Keratinocyte (primary cell): Measurements from ENCODE around the gene BTF3. TPM values are rescaled to one million over a fixed set of nuclear protein-coding genes. Genes with fewer than 3 reads are reported as not detected.
"Not testable (repeated sequence)": the region's sequence is repeated elsewhere in the genome, so short reads cannot be mapped to it uniquely, and the experiment has no call there.

Experiments used
- DNase-seq: peaks from one replicate; pipeline ENCODE4 v3.0.0-alpha.2; 2011; ENCODE audit warnings: low read depth, missing footprints, low spot score
- FAIRE-seq: peaks from 2 replicates; lab custom pipeline; 2011; peaks lifted over from hg19 to GRCh38; lab: Jason Lieb, UNC
- H2AFZ ChIP-seq: 2 replicates; pipeline ENCODE4 v1.6.0; 2012; ENCODE audit warnings: low read length, control low read depth, inconsistent platforms; ENCODE audit not compliant: control insufficient read depth
- H3K27ac ChIP-seq: 2 replicates; pipeline ENCODE4 v1.5.1; 2011; ENCODE audit warnings: low read length; ENCODE audit not compliant: control insufficient read depth, insufficient read depth
- H3K27me3 ChIP-seq: 3 replicates; pipeline ENCODE4 v1.6.0; 2011; ENCODE audit warnings: low read length; ENCODE audit not compliant: control insufficient read depth, insufficient read depth; ENCODE audit errors: extremely low read depth
- H3K36me3 ChIP-seq, 2 experiments: 2 replicates in 1 of 2; 3 replicates in 1 of 2; pipeline ENCODE4 v1.5.1; 2011; ENCODE audit warnings: low read length in 2 of 2, mild to moderate bottlenecking in 1 of 2; ENCODE audit not compliant: control insufficient read depth in 2 of 2, insufficient read depth in 2 of 2; ENCODE audit errors: extremely low read depth in 1 of 2
- H3K4me1 ChIP-seq: 3 replicates; pipeline ENCODE4 v1.5.1; 2011; ENCODE audit warnings: low read length; ENCODE audit not compliant: control insufficient read depth, insufficient read depth; ENCODE audit errors: extremely low read depth
- H3K4me2 ChIP-seq: 3 replicates; pipeline ENCODE4 v1.6.0; 2011; ENCODE audit warnings: low read depth, low read length; ENCODE audit not compliant: control insufficient read depth, insufficient read depth; ENCODE audit errors: extremely low read depth
- H3K4me3 ChIP-seq, 3 experiments: fragments of 200-600 bp in 1 of 3; sonication (generic) in 1 of 3; 2 replicates in 2 of 3; 3 replicates in 1 of 3; pipeline ENCODE4 v1.5.1; 2011 to 2016; ENCODE audit warnings: low read length in 3 of 3, mild to moderate bottlenecking in 3 of 3, control low read depth in 2 of 3, inconsistent platforms in 1 of 3, low read depth in 1 of 3, mixed read lengths in 1 of 3, mixed run types in 1 of 3, moderate library complexity in 1 of 3; ENCODE audit not compliant: control insufficient read depth in 2 of 3, insufficient read depth in 2 of 3; ENCODE audit errors: extremely low read depth in 1 of 3
- H3K79me2 ChIP-seq: 2 replicates; pipeline ENCODE4 v1.6.0; 2012; ENCODE audit warnings: low read length; ENCODE audit not compliant: control insufficient read depth, insufficient read depth
- H3K9ac ChIP-seq: 3 replicates; pipeline ENCODE4 v1.6.0; 2011; ENCODE audit warnings: low read length; ENCODE audit not compliant: control insufficient read depth, insufficient read depth; ENCODE audit errors: extremely low read depth
- H3K9me1 ChIP-seq: 3 replicates; pipeline ENCODE4 v1.6.0; 2011; ENCODE audit warnings: low read length; ENCODE audit not compliant: control insufficient read depth, insufficient read depth; ENCODE audit errors: extremely low read depth
- H3K9me3 ChIP-seq: 2 replicates; pipeline ENCODE4 v1.5.1; 2012; ENCODE audit warnings: low read depth, low read length; ENCODE audit not compliant: control insufficient read depth
- H4K20me1 ChIP-seq: 3 replicates; pipeline ENCODE4 v1.6.0; 2011; ENCODE audit warnings: low read length; ENCODE audit not compliant: control insufficient read depth, insufficient read depth; ENCODE audit errors: extremely low read depth
- EZH2 ChIP-seq: IDR thresholded peaks from one replicate; pipeline ENCODE4 v1.6.1; 2012; ENCODE audit warnings: inconsistent platforms, mild to moderate bottlenecking, low read length, moderate library complexity
- dilution Hi-C: fragments of 300-500 bp; cut with MboI; formaldehyde crosslinking; loops from one replicate; pipeline ENCODE4 v1.7.0; 2020; ENCODE audit warnings: low sequenced_read_pairs; ENCODE audit not compliant: extremely low pct_ligation_motif_present
- polyA plus RNA-seq, 5 experiments: library from polyadenylated mRNA; depleted of rRNA in 3 of 5; stranded (reverse) in 3 of 5; stranded (forward) in 1 of 5; unstranded in 1 of 5; fragments of >200 nt; gene quantifications; 1 replicate in 1 of 5; 2 replicates in 3 of 5; 3 replicates in 1 of 5; pipeline versions ENCODE4 v1.2.1 to v1.2.3, GENCODE V29; 2011 to 2012; ENCODE audit warnings: missing spikeins in 2 of 5, low read depth in 1 of 5, low replicate concordance in 1 of 5
- TF ChIP-seq, protein P1 (sequence below), 3 experiments: IDR thresholded peaks in 1 of 3; conservative IDR thresholded peaks in 1 of 3; optimal IDR thresholded peaks in 1 of 3; 2 replicates in 2 of 3; 3 replicates in 1 of 3; pipeline versions ENCODE3 to v1.5.1; 2011; ENCODE audit warnings: low read length in 3 of 3, mild to moderate bottlenecking in 3 of 3, moderate library complexity in 2 of 3, control low read depth in 1 of 3, inconsistent platforms in 1 of 3; ENCODE audit not compliant: insufficient read depth in 2 of 3; ENCODE audit errors: extremely low read depth in 1 of 3

The BTF3 gene
- polyA plus RNA-seq, 1 donor (not counting 4 experiments of a cell fraction or from before 2014, with no cell fraction given): 857 TPM

DNA sequence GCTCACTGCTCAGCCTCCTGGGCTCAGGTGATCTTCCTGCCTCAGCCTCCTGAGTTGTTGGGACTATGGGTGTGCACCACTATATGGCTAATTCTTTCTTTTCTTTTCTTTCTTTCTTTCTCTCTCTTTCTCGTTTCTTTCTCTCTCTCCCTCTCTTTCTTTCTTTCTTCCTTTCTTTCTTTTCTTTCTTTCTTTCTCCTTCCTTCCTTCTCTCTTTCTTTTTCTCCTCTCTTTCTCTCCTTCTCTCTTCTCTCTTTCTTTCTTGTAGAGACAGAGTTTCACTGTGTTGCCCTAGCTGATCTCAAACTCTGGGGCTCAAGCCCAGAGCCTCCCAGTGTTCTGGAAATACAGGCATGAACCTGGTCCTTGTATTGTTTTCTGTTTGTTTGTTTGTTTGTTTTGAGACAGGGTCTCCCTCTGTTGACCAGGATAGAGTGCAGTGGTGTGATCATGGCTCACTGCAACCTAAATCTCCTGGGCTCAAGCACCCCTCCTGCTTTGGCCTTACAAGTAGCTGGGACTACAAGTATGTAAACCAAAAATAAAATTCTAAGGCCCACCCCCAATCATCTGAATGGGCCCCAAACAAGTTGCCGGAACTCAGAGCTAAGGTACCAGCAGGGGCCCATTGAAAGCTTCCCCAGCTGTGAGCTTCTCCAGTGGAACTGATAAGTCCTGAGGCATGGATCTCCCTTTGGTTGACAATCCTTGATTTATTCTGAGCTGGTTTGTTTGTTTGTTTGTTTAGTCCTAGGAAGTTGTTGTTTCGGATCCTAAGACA, 11.9 kb upstream of the BTF3 start:
- no peaks in the 10 kb centered on the region for H3K79me2 ChIP-seq
- H3K27ac ChIP-seq: no peak overlapping the region
- H3K4me1 ChIP-seq: no peaks in the 10 kb centered on the region
- H3K36me3 ChIP-seq: no peaks in the 10 kb centered on the region
- dilution Hi-C loops: no loop called here
- H3K9me3 ChIP-seq: no peaks in the 10 kb centered on the region
- H2AFZ ChIP-seq: no peak overlapping the region
- H4K20me1 ChIP-seq: no peaks in the 10 kb centered on the region
- no peaks in the 10 kb centered on the region for H3K27me3 ChIP-seq
- H3K9ac ChIP-seq: no peak overlapping the region
- H3K9me1 ChIP-seq: no peaks in the 10 kb centered on the region
- DNase-seq (no peak), FAIRE-seq (no peak)
- TF ChIP-seq, protein P1, sequence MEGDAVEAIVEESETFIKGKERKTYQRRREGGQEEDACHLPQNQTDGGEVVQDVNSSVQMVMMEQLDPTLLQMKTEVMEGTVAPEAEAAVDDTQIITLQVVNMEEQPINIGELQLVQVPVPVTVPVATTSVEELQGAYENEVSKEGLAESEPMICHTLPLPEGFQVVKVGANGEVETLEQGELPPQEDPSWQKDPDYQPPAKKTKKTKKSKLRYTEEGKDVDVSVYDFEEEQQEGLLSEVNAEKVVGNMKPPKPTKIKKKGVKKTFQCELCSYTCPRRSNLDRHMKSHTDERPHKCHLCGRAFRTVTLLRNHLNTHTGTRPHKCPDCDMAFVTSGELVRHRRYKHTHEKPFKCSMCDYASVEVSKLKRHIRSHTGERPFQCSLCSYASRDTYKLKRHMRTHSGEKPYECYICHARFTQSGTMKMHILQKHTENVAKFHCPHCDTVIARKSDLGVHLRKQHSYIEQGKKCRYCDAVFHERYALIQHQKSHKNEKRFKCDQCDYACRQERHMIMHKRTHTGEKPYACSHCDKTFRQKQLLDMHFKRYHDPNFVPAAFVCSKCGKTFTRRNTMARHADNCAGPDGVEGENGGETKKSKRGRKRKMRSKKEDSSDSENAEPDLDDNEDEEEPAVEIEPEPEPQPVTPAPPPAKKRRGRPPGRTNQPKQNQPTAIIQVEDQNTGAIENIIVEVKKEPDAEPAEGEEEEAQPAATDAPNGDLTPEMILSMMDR (optimal IDR thresholded peaks at IDR 0.05 in 1 of 3, IDR thresholded peaks at IDR 0.05 in 1 of 3, conservative IDR thresholded peaks at IDR 0.05 in 1 of 3; ENCODE audit: extremely low read depth in 1 of 3, insufficient read depth in 2 of 3, low read length in 3 of 3): no peak
- TF ChIP-seq EZH2: no peak
- no peak overlapping the region for H3K4me2 ChIP-seq
- no peak overlapping the region for H3K4me3 ChIP-seq

DNA sequence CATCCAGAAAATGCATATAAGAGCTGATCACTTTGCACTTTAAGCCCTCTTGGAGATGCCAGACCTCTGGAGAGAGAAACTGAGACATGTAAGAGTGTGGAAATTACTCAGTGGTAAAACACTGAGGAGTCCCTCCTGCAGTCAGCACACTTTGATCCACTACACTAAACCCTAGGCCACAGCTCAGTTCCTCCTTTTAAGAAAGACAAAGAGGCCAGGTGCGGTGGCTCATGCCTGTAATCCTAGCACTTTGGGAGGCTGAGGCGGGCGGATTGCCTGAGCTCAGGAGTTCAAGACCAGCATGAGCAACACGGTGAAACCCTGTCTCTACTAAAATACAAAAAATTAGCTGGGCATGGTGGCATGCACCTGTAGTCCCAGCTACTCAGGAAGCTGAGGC, 11.0 kb upstream of the BTF3 start:
- H3K27me3 ChIP-seq, H4K20me1 ChIP-seq, H3K79me2 ChIP-seq, H3K4me1 ChIP-seq, H3K9ac ChIP-seq, H3K4me3 ChIP-seq, FAIRE-seq, H3K4me2 ChIP-seq, DNase-seq, H2AFZ ChIP-seq, H3K9me3 ChIP-seq, H3K9me1 ChIP-seq, H3K27ac ChIP-seq, H3K36me3 ChIP-seq, dilution Hi-C loops: not testable (repeated sequence)

DNA sequence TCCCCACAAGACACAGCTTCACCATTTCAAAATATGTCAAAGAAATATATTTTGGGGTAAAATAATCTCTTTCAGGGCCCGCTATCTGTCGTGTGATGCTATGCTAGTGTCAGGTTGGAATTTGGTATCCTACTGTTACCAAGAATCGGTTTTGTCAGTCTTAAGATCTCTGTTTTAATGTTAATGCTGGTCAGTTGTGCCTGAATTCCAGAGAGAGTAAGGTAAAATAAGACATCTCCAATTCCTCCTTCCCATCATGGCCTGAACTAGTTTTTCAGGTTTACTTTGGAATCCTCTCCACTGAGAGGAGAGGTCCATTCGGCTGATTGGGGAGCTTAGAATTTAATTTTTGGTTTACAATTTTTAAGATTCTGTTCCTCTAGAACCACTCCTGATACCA, 10.4 kb upstream of the BTF3 start:
- DNase-seq: no peak
- FAIRE-seq: no peak
- no peaks in the 10 kb centered on the region for H3K36me3 ChIP-seq
- dilution Hi-C loops: no loop called here
- no peaks in the 10 kb centered on the region for H3K9me3 ChIP-seq
- H3K4me3 ChIP-seq: no peak overlapping the region
- no peak overlapping the region for H2AFZ ChIP-seq
- no peak overlapping the region for H3K4me2 ChIP-seq
- no peaks in the 10 kb centered on the region for H3K4me1 ChIP-seq
- no peaks in the 10 kb centered on the region for H3K9me1 ChIP-seq
- TF ChIP-seq EZH2: no peak
- TF ChIP-seq, protein P1 (optimal IDR thresholded peaks at IDR 0.05 in 1 of 3, IDR thresholded peaks at IDR 0.05 in 1 of 3, conservative IDR thresholded peaks at IDR 0.05 in 1 of 3; ENCODE audit: extremely low read depth in 1 of 3, insufficient read depth in 2 of 3, low read length in 3 of 3): no peak
- no peak overlapping the region for H3K9ac ChIP-seq
- no peaks in the 10 kb centered on the region for H3K27me3 ChIP-seq
- no peaks in the 10 kb centered on the region for H4K20me1 ChIP-seq
- no peaks in the 10 kb centered on the region for H3K79me2 ChIP-seq
- H3K27ac ChIP-seq: no peak overlapping the region
